CD4-positive, alpha-beta T cell (primary cell): ENCODE results near the gene CCL11. TPM values are rescaled to one million over a fixed set of nuclear protein-coding genes. Genes with fewer than 3 reads are reported as not detected.

Experiments used
- ATAC-seq: fragments of 200-7000 bp; cut with Tn5 transposase; one replicate; pipeline ENCODE4 v1.10.0; 2022; ENCODE audit warnings: mild to moderate bottlenecking; ENCODE audit not compliant: poor library complexity
- CTCF ChIA-PET: fragments of 350-600 bp; sonication (Branson Sonifier 250); formaldehyde crosslinking; loops from one replicate; lab custom pipeline; 2021; ENCODE audit warnings: antibody characterized with exemption, inconsistent platforms; lab: Charles Lee
- POLR2A ChIA-PET: fragments of 350-600 bp; sonication (Branson Sonifier 250); formaldehyde crosslinking; loops from one replicate; lab custom pipeline; 2021; ENCODE audit warnings: antibody characterized with exemption, inconsistent platforms; lab: Charles Lee
- DNase-seq, 14 experiments: peaks; one replicate each; pipeline ENCODE4 v3.0.0-alpha.2; 2013 to 2020; ENCODE audit warnings: mixed read lengths in 2 of 14
- H3K27ac ChIP-seq, 2 donors: one replicate each; pipeline versions ENCODE4 v1.5.1 to v1.7.0; 2013; ENCODE audit warnings: low read length in 2 of 2, low read depth in 1 of 2, mild to moderate bottlenecking in 1 of 2
- H3K27me3 ChIP-seq, 2 experiments: 1 replicate in 1 of 2; 2 replicates in 1 of 2; pipeline versions ENCODE4 v1.6.1 to v1.7.0; 2013; ENCODE audit warnings: low read length in 2 of 2, control low read depth in 1 of 2, mild to moderate bottlenecking in 1 of 2, moderate library complexity in 1 of 2; ENCODE audit not compliant: insufficient read depth in 2 of 2, control insufficient read depth in 1 of 2
- H3K36me3 ChIP-seq: one replicate; pipeline ENCODE4 v1.6.1; 2013; ENCODE audit warnings: low read length, control low read depth; ENCODE audit not compliant: insufficient read depth
- H3K4me1 ChIP-seq: one replicate; pipeline ENCODE4 v1.6.1; 2013; ENCODE audit warnings: low read length, control low read depth; ENCODE audit not compliant: insufficient read depth
- H3K4me3 ChIP-seq: one replicate; pipeline ENCODE4 v1.5.1; 2013; ENCODE audit warnings: mild to moderate bottlenecking, low read length, moderate library complexity
- H3K9me3 ChIP-seq, 2 experiments: 1 replicate in 1 of 2; 2 replicates in 1 of 2; pipeline versions ENCODE4 v1.6.1 to v1.7.0; 2013; ENCODE audit warnings: low read length in 2 of 2, mild to moderate bottlenecking in 2 of 2, control low read depth in 1 of 2, moderate library complexity in 1 of 2; ENCODE audit not compliant: control insufficient read depth in 1 of 2, insufficient read depth in 1 of 2
- H3K27ac Mint-ChIP-seq: one replicate; pipeline ENCODE4 v1.8.0; 2020; ENCODE audit warnings: mixed read lengths
- H3K27me3 Mint-ChIP-seq: one replicate; pipeline ENCODE4 v1.8.0; 2021; ENCODE audit warnings: mixed read lengths
- H3K36me3 Mint-ChIP-seq: one replicate; pipeline ENCODE4 v1.8.0; 2021; ENCODE audit warnings: low read depth, mixed read lengths
- H3K4me1 Mint-ChIP-seq: one replicate; pipeline ENCODE4 v1.8.0; 2021; ENCODE audit warnings: low read depth, mixed read lengths
- H3K4me3 Mint-ChIP-seq: one replicate; pipeline ENCODE4 v1.8.0; 2020; ENCODE audit warnings: mild to moderate bottlenecking, mixed read lengths
- H3K9me3 Mint-ChIP-seq: one replicate; pipeline ENCODE4 v1.8.0; 2020; ENCODE audit warnings: mixed read lengths
- intact Hi-C, 2 experiments: fragments of 100-400 bp; cut with DNase I in 1 of 2; cut with micrococcal nuclease in 1 of 2; formaldehyde crosslinking; loops; one replicate each; pipeline versions ENCODE4 v1.15.1 to v1.9.0; 2023 to 2025; cut with DNase I, micrococcal nuclease
- polyA plus RNA-seq, 2 donors: library from polyadenylated mRNA; unstranded; fragments of 120-200 nt; gene quantifications; one replicate each; pipeline ENCODE4 v1.2.1, GENCODE V29; 2013
- total RNA-seq, 174 experiments: library from RNA in 2 of 174; stranded (reverse) in 2 of 174; gene quantifications; one replicate each; pipeline ENCODE4 v1.2.3 and lab custom pipeline; 2021 to 2026
- TF ChIP-seq, protein P1 (sequence below): fragments of 200-600 bp; IDR thresholded peaks from one replicate; pipeline ENCODE4 v1.8.0; 2022; ENCODE audit warnings: antibody characterized with exemption, mild to moderate bottlenecking

Gene CCL11
- total RNA-seq: not detected
- not detected for polyA plus RNA-seq (2013, experiment 1 of 2)
- not detected for polyA plus RNA-seq (2013, experiment 2 of 2)
- 0 reads per million in 172 experiments for total RNA-seq (lab: John Stamatoyannopoulos, UW)

- Histone ChIP-seq H3K4me3 (no peak within 1 kb of the TSS), H3K9me3 (no peaks in the 10 kb centered on the region), H3K27me3 (peaks cover 0 to 2% of the 10 kb centered on the region in 2 experiments), H3K36me3 (no peaks in the 10 kb centered on the region), H3K4me1 (no peaks in the 10 kb centered on the region), H3K27ac (no peak within 1 kb of the TSS)
- no peak within 1 kb of the TSS for H3K4me3 Mint-ChIP-seq
- no peaks in the 10 kb centered on the region for H3K4me1 Mint-ChIP-seq
- ChIA-PET CTCF (no interaction called here), POLR2A (no interaction called here)
- H3K27ac Mint-ChIP-seq: no peak within 1 kb of the TSS
- intact Hi-C loops: no loop called here
- TF ChIP-seq, protein P1, sequence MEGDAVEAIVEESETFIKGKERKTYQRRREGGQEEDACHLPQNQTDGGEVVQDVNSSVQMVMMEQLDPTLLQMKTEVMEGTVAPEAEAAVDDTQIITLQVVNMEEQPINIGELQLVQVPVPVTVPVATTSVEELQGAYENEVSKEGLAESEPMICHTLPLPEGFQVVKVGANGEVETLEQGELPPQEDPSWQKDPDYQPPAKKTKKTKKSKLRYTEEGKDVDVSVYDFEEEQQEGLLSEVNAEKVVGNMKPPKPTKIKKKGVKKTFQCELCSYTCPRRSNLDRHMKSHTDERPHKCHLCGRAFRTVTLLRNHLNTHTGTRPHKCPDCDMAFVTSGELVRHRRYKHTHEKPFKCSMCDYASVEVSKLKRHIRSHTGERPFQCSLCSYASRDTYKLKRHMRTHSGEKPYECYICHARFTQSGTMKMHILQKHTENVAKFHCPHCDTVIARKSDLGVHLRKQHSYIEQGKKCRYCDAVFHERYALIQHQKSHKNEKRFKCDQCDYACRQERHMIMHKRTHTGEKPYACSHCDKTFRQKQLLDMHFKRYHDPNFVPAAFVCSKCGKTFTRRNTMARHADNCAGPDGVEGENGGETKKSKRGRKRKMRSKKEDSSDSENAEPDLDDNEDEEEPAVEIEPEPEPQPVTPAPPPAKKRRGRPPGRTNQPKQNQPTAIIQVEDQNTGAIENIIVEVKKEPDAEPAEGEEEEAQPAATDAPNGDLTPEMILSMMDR: no peak
- no peaks in the 10 kb centered on the region for H3K9me3 Mint-ChIP-seq
- DNase-seq (no peak), ATAC-seq (no peak)
- no peaks in the 10 kb centered on the region for H3K36me3 Mint-ChIP-seq
- H3K27me3 Mint-ChIP-seq: peaks cover 56% of the 10 kb centered on the region
Observed at GRCh38 chr17:34285286-34285792, at the start of gene CCL11. Gene CCL11, plus strand, starts transcription at chr17:34285742. Its CDS starts 67 bp downstream, at chr17:34285809.

GRCh38 chr17:34236281-34236892 is 49.2 kb upstream of the CCL11 start:
- no peaks in the 10 kb centered on the region for H3K4me1 ChIP-seq
- Mint-ChIP-seq H3K4me1 (no peaks in the 10 kb centered on the region), H3K4me3 (no peak overlapping the region), H3K9me3 (no peaks in the 10 kb centered on the region), H3K36me3 (no peaks in the 10 kb centered on the region), H3K27ac (no peak overlapping the region), H3K27me3 (peaks cover 30% of the 10 kb centered on the region)
- H3K27ac ChIP-seq: no peak overlapping the region
- TF ChIP-seq, protein P1: no peak
- ChIA-PET POLR2A (no interaction called here), CTCF (no interaction called here)
- H3K4me3 ChIP-seq: no peak overlapping the region
- DNase-seq (peak in 1 of 14 experiments; percentile 24), ATAC-seq (no peak)
- H3K9me3 ChIP-seq: no peaks in the 10 kb centered on the region
- peaks cover 0 to 2% of the 10 kb centered on the region in 2 experiments for H3K27me3 ChIP-seq
- H3K36me3 ChIP-seq: no peaks in the 10 kb centered on the region
- intact Hi-C loops: no loop called here

- ATAC-seq (no peak), DNase-seq (no peak)
- H3K36me3 ChIP-seq: no peaks in the 10 kb centered on the region
- no peak overlapping the region for H3K27ac Mint-ChIP-seq
- no peaks in the 10 kb centered on the region for H3K4me1 Mint-ChIP-seq
- TF ChIP-seq, protein P1: no peak
- no peak overlapping the region for H3K4me3 ChIP-seq
- H3K27me3 Mint-ChIP-seq: peaks cover 28% of the 10 kb centered on the region
- intact Hi-C loops: no loop called here
- H3K9me3 ChIP-seq: no peaks in the 10 kb centered on the region
- no peak overlapping the region for H3K4me3 Mint-ChIP-seq
- POLR2A ChIA-PET: no interaction called here
- no peaks in the 10 kb centered on the region for H3K36me3 Mint-ChIP-seq
- H3K27me3 ChIP-seq: peaks cover 0 to 2% of the 10 kb centered on the region in 2 experiments
- no peaks in the 10 kb centered on the region for H3K4me1 ChIP-seq
- CTCF ChIA-PET: no interaction called here
- no peak overlapping the region for H3K27ac ChIP-seq
- H3K9me3 Mint-ChIP-seq: no peaks in the 10 kb centered on the region
Observed at GRCh38 chr17:34237458-34237857, 48.1 kb upstream of the CCL11 start.
